ENCODE results near the gene C22orf39.

DNA sequence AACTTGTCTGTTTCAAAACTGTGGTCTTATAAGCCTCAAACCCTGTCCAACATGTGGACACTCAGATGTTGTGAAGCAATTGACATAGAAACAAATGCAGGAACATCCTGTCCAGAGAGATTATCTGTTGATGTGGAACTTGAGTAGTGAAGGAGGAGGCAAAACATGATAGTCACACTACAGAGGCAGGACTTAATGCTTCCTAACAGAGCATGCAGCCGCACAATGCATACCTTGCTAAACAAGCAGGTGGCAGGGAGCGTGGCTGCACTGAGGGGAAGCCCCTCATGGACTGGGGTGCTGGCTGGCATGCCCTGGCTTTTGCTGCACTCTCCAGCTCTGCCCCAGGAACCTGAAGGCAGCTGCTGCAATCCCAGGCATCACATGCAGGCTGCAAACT, 5.3 kb downstream of the C22orf39 start:
- TF ChIP-seq EP300 (IDR thresholded peaks at IDR 0.05), result no peak
- TF ChIP-seq, protein P1, sequence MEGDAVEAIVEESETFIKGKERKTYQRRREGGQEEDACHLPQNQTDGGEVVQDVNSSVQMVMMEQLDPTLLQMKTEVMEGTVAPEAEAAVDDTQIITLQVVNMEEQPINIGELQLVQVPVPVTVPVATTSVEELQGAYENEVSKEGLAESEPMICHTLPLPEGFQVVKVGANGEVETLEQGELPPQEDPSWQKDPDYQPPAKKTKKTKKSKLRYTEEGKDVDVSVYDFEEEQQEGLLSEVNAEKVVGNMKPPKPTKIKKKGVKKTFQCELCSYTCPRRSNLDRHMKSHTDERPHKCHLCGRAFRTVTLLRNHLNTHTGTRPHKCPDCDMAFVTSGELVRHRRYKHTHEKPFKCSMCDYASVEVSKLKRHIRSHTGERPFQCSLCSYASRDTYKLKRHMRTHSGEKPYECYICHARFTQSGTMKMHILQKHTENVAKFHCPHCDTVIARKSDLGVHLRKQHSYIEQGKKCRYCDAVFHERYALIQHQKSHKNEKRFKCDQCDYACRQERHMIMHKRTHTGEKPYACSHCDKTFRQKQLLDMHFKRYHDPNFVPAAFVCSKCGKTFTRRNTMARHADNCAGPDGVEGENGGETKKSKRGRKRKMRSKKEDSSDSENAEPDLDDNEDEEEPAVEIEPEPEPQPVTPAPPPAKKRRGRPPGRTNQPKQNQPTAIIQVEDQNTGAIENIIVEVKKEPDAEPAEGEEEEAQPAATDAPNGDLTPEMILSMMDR (IDR thresholded peaks at IDR 0.05), result no peak
- TF ChIP-seq POLR2AphosphoS5 (IDR thresholded peaks at IDR 0.05), result no peak
